ENCODE results near the gene CLIC3.
A peak's percentile ranks its signal among the peaks of the same experiment; 100 is the strongest.

Gene CLIC3

GRCh38 chr9:136968333-136969127 lies 27.8 kb downstream of the CLIC3 start:
- Histone ChIP-seq H3K4me1 (ENCODE audit: low read length) (no peaks in the 10 kb centered on the region), H4K20me1 (ENCODE audit: insufficient read depth, low read length) (no peaks in the 10 kb centered on the region), H3K4me3 (ENCODE audit: low read length) (no peak overlapping the region), H3K9ac (ENCODE audit: low read length) (no peak overlapping the region), H3K36me3 (replicated peaks; ENCODE audit: low read depth, low read length) (no peaks in the 10 kb centered on the region), H3K27ac (ENCODE audit: low read length) (no peak overlapping the region), H3K79me2 (ENCODE audit: low read length) (no peaks in the 10 kb centered on the region), H3K27me3 (ENCODE audit: low read depth, low read length) (no peaks in the 10 kb centered on the region), H2AFZ (ENCODE audit: low read depth, low read length) (no peak overlapping the region), H3K4me2 (ENCODE audit: low read length) (no peak overlapping the region), H3K9me3 (ENCODE audit: insufficient read depth, low read length) (no peaks in the 10 kb centered on the region)
- TF ChIP-seq CTCF (IDR thresholded peaks at IDR 0.05; ENCODE audit: low read depth, low read length), result no peak
- TF ChIP-seq EZH2phosphoT487 (IDR thresholded peaks at IDR 0.05; ENCODE audit: low read depth), result no peak

GRCh38 chr9:136965771-136966484 lies 30.4 kb downstream of the CLIC3 start:
- Histone ChIP-seq H3K27ac (ENCODE audit: low read length) (no peak overlapping the region), H2AFZ (ENCODE audit: low read depth, low read length) (no peak overlapping the region; the same call in 1 of the 2 replicates), H3K79me2 (ENCODE audit: low read length) (no peaks in the 10 kb centered on the region), H3K4me2 (ENCODE audit: low read length) (peak overlapping the region; percentile 65), H3K36me3 (replicated peaks; ENCODE audit: low read depth, low read length) (no peaks in the 10 kb centered on the region), H3K27me3 (ENCODE audit: low read depth, low read length) (no peaks in the 10 kb centered on the region), H3K4me1 (ENCODE audit: low read length) (no peaks in the 10 kb centered on the region), H3K9ac (ENCODE audit: low read length) (no peak overlapping the region), H3K9me3 (ENCODE audit: insufficient read depth, low read length) (no peaks in the 10 kb centered on the region), H3K4me3 (ENCODE audit: low read length) (peak overlapping the region; percentile 62), H4K20me1 (ENCODE audit: insufficient read depth, low read length) (no peaks in the 10 kb centered on the region)
- no peak for TF ChIP-seq CTCF (IDR thresholded peaks at IDR 0.05; ENCODE audit: low read depth, low read length)
- no peak for TF ChIP-seq EZH2phosphoT487 (IDR thresholded peaks at IDR 0.05; ENCODE audit: low read depth)

GRCh38 chr9:136964833-136965422 lies 31.4 kb downstream of the CLIC3 start:
- no peaks in the 10 kb centered on the region for H3K27me3 ChIP-seq (ENCODE audit: low read depth, low read length)
- H2AFZ ChIP-seq (ENCODE audit: low read depth, low read length), result no peak overlapping the region
- H3K27ac ChIP-seq (ENCODE audit: low read length), result no peak overlapping the region
- no peak overlapping the region for H3K9ac ChIP-seq (ENCODE audit: low read length)
- H4K20me1 ChIP-seq (ENCODE audit: insufficient read depth, low read length), result no peaks in the 10 kb centered on the region
- no peaks in the 10 kb centered on the region for H3K4me1 ChIP-seq (ENCODE audit: low read length)
- no peak overlapping the region for H3K4me3 ChIP-seq (ENCODE audit: low read length)
- no peak overlapping the region for H3K4me2 ChIP-seq (ENCODE audit: low read length)
- no peaks in the 10 kb centered on the region for H3K9me3 ChIP-seq (ENCODE audit: insufficient read depth, low read length)
- no peaks in the 10 kb centered on the region for H3K36me3 ChIP-seq (replicated peaks; ENCODE audit: low read depth, low read length)
- no peaks in the 10 kb centered on the region for H3K79me2 ChIP-seq (ENCODE audit: low read length)
- no peak for TF ChIP-seq EZH2phosphoT487 (IDR thresholded peaks at IDR 0.05; ENCODE audit: low read depth)
- no peak for TF ChIP-seq CTCF (IDR thresholded peaks at IDR 0.05; ENCODE audit: low read depth, low read length)

GRCh38 chr9:136964171-136964689 lies 32.1 kb downstream of the CLIC3 start:
- H3K4me1 ChIP-seq (ENCODE audit: low read length), result no peaks in the 10 kb centered on the region
- H3K4me2 ChIP-seq (ENCODE audit: low read length), result no peak overlapping the region
- H2AFZ ChIP-seq (ENCODE audit: low read depth, low read length), result no peak overlapping the region
- H3K9ac ChIP-seq (ENCODE audit: low read length), result no peak overlapping the region
- no peak for TF ChIP-seq EZH2phosphoT487 (IDR thresholded peaks at IDR 0.05; ENCODE audit: low read depth)
- no peak for TF ChIP-seq CTCF (IDR thresholded peaks at IDR 0.05; ENCODE audit: low read depth, low read length)
- no peaks in the 10 kb centered on the region for H3K36me3 ChIP-seq (replicated peaks; ENCODE audit: low read depth, low read length)
- H3K9me3 ChIP-seq (ENCODE audit: insufficient read depth, low read length), result no peaks in the 10 kb centered on the region
- no peaks in the 10 kb centered on the region for H3K79me2 ChIP-seq (ENCODE audit: low read length)
- H3K27me3 ChIP-seq (ENCODE audit: low read depth, low read length), result no peaks in the 10 kb centered on the region
- no peaks in the 10 kb centered on the region for H4K20me1 ChIP-seq (ENCODE audit: insufficient read depth, low read length)
- H3K27ac ChIP-seq (ENCODE audit: low read length), result no peak overlapping the region
- H3K4me3 ChIP-seq (ENCODE audit: low read length), result no peak overlapping the region
